Measurements from ENCODE around the gene GNAT1. TPM values are rescaled to one million over a fixed set of nuclear protein-coding genes. Genes with fewer than 3 reads are reported as not detected.

GNAT1 gene
- total RNA-seq, 2 experiments from 2014 or later, result not detected

- Histone ChIP-seq H3K79me2 (ENCODE audit: insufficient read depth, low read depth, low read length) (no peaks in the 10 kb centered on the region), H2AFZ (ENCODE audit: low read length) (no peak overlapping the region), H3K4me3 (ENCODE audit: low read depth, low read length, poor library complexity, severe bottlenecking) (no peak overlapping the region), H3K4me2 (ENCODE audit: low read length) (no peak overlapping the region), H3K9me3 (ENCODE audit: low read length) (no peaks in the 10 kb centered on the region), H3K9me2 (ENCODE audit: insufficient read depth, low read length) (no peaks in the 10 kb centered on the region), H3K4me1 (ENCODE audit: insufficient read depth, low read length, poor library complexity, severe bottlenecking) (no peaks in the 10 kb centered on the region), H3K36me3 (ENCODE audit: insufficient read depth, low read length) (no peaks in the 10 kb centered on the region), H4K20me1 (ENCODE audit: insufficient read depth, low read length) (no peaks in the 10 kb centered on the region), H3K27ac (ENCODE audit: low read depth, low read length, poor library complexity, severe bottlenecking) (no peak overlapping the region)
- intact Hi-C loops (cut with micrococcal nuclease; ENCODE audit: unreplicated experiment), result no loop called here
- POLR2A ChIA-PET, result no interaction called here
- TF ChIP-seq, protein P1, sequence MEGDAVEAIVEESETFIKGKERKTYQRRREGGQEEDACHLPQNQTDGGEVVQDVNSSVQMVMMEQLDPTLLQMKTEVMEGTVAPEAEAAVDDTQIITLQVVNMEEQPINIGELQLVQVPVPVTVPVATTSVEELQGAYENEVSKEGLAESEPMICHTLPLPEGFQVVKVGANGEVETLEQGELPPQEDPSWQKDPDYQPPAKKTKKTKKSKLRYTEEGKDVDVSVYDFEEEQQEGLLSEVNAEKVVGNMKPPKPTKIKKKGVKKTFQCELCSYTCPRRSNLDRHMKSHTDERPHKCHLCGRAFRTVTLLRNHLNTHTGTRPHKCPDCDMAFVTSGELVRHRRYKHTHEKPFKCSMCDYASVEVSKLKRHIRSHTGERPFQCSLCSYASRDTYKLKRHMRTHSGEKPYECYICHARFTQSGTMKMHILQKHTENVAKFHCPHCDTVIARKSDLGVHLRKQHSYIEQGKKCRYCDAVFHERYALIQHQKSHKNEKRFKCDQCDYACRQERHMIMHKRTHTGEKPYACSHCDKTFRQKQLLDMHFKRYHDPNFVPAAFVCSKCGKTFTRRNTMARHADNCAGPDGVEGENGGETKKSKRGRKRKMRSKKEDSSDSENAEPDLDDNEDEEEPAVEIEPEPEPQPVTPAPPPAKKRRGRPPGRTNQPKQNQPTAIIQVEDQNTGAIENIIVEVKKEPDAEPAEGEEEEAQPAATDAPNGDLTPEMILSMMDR (conservative IDR thresholded peaks at IDR 0.05; ENCODE audit: low read length), result no peak
- TF ChIP-seq EZH2phosphoT487 (IDR thresholded peaks at IDR 0.05; ENCODE audit: borderline replicate concordance, low read depth, low read length), result peak; percentile 78; the same call in 1 of the 2 replicates
- BruUV-seq (replicated peaks), result no TSS peak
- DNase-seq (ENCODE audit: low spot score), result no peak
- CTCF ChIA-PET (ENCODE audit: unreplicated experiment), result no interaction called here
These were observed 14.2 kb downstream of the GNAT1 start for GRCh38 chr3:50205413-50206276.

GRCh38 chr3:50207359-50208042 is 16.1 kb downstream of the GNAT1 start:
- Histone ChIP-seq H3K9me3 (ENCODE audit: low read length) (no peaks in the 10 kb centered on the region), H3K4me1 (ENCODE audit: insufficient read depth, low read length, poor library complexity, severe bottlenecking) (no peaks in the 10 kb centered on the region), H2AFZ (ENCODE audit: low read length) (no peak overlapping the region), H3K4me2 (ENCODE audit: low read length) (no peak overlapping the region), H4K20me1 (ENCODE audit: insufficient read depth, low read length) (no peaks in the 10 kb centered on the region), H3K36me3 (ENCODE audit: insufficient read depth, low read length) (no peaks in the 10 kb centered on the region), H3K27ac (ENCODE audit: low read depth, low read length, poor library complexity, severe bottlenecking) (no peak overlapping the region), H3K9me2 (ENCODE audit: insufficient read depth, low read length) (no peaks in the 10 kb centered on the region), H3K79me2 (ENCODE audit: insufficient read depth, low read depth, low read length) (no peaks in the 10 kb centered on the region), H3K4me3 (ENCODE audit: low read depth, low read length, poor library complexity, severe bottlenecking) (no peak overlapping the region)
- intact Hi-C loops (cut with micrococcal nuclease; ENCODE audit: unreplicated experiment), result no loop called here
- no TSS peak for BruUV-seq (replicated peaks)
- TF ChIP-seq, protein P1 (conservative IDR thresholded peaks at IDR 0.05; ENCODE audit: low read length), result no peak
- no peak for TF ChIP-seq EZH2phosphoT487 (IDR thresholded peaks at IDR 0.05; ENCODE audit: borderline replicate concordance, low read depth, low read length)
- POLR2A ChIA-PET, result interaction anchor here (1.0 kb wide), 1 partner anchor 20 kb away, joined by 3 read pairs; no protein-coding TSS in a partner anchor
- CTCF ChIA-PET (ENCODE audit: unreplicated experiment), result no interaction called here
- DNase-seq (ENCODE audit: low spot score), result no peak

All from OCI-LY7 (cell line).